GM19438 (cell line): ENCODE data around the gene EPHA7.

ENCODE experiments used
- ATAC-seq: cut with Tn5 transposase; IDR thresholded peaks from one replicate; pipeline ENCODE4 v1.9.1; 2021; ENCODE audit warnings: low read depth; ENCODE audit not compliant: unreplicated experiment

Gene EPHA7

DNA sequence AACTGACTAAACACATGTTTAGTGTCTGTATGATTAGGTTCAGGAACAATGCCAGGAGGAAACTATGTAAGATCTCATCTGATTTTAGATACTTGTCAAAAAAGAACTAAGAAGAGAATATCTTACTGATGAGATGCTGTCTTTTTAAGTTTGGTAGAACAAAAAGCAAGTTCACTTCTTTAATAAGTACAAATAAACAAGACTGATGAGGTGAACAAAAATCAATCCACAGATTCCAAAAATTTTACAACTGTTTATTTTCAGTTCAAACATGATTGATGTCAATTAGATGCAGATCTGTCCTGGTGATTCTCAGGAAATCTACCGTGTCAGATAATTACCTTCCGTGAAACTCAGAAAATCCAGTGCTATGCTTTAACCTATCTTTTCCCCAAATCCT, 24.9 kb downstream of the EPHA7 start:
- ATAC-seq: no peak

GRCh38 chr6:93393554-93394074, 25.7 kb downstream of the EPHA7 start:
- ATAC-seq: no peak

DNA sequence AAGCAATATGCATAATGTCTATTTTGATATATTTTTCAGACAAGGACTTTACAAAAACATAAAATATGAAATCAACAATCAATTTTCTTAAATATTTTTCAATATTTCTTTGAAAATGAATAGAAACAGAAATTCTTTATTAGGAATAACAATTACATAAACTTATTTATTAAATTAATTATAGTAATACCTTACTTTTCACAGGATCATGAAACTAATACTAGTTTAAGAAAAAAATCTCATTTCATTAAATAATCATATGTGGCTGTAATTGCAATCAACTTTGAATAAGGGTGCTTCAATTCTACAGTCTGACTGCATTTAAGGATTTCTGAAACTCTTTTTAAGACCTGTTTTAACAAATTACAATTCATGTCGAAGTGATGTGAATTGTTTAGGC, 26.6 kb downstream of the EPHA7 start:
- no peak for ATAC-seq

DNA sequence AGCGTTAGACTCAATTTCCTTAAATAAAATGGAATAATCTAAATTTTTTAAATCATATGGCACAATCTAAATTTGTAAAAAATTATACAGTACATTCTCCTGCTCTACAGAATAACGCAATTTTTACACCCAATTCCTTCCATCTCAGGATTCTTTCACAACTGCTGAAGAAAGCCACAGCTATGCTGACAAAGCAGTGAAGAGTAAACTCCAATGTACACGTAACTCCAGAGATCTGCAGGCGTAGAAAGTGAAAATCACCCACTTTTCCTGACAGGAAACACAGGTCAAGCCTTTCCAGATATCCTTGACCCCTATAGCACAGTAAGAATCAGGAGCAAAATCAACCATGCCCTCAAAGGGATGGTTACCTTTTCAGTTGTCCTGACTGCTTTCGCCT, 27.4 kb downstream of the EPHA7 start:
- ATAC-seq: no peak

GRCh38 chr6:93389192-93389591, 30.2 kb downstream of the EPHA7 start:
- ATAC-seq: no peak

DNA sequence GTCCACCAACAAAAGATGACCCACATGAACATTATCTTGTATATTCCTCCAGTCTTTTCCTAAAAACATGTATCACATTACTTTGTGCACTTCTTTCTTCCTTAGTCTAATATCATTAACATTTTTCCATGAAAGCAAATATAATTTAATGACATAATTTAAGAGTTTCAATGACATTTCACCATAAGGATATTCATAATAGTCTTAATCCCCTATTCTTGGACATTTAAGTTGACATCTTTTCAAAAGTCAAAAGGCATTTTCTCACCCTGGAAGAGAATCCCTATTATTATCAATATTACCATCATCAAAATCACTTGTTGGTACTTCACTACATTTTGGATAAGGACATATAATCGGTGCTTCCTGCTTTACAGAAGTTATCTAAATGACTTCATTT, 31.3 kb downstream of the EPHA7 start:
- no peak for ATAC-seq

DNA sequence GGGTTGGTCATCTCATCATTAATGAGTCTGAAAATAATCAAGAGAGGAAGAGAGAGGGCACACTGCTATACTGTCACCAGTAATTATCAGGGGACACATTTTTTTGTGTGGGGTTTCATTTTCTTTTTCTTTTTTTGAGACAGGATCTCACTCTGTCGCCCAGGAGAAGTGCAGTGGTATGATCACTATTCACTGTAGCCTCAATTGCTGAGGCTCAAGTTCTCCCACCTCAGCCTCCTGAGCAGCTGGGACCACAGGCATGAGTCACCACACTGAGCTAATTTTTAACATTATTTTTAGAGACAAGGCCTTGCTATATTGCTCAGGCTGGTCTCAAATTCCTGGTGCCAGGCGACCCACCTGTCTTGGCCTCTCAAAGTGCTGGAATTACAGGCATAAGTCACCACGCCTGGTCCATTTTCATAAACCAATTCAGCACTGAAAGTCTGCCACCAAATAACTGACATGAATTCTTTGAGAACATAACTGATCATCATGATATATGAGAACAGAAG, 43.3 kb downstream of the EPHA7 start:
- no peak for ATAC-seq

GRCh38 chr6:93373445-93373844, 45.9 kb downstream of the EPHA7 start:
- ATAC-seq: no peak

DNA sequence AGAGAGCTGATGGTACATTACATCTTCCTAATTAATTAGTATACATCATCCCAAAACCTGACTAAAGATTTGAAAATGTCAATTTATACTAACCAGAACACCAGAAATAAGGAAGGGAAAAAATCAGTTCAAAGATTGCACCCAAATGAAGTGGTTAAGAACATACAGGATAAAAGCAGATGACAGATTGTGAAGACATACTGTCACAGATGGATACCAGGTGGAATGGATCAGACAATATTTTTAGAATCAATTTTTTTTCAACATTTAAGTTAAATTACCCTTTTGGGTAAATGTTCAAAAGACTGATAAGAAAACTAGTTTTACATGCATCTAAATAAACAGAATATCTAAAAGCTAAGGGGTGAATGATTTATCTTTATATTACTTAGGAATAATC, 47.6 kb downstream of the EPHA7 start:
- no peak for ATAC-seq

GRCh38 chr6:93369586-93370134, 49.7 kb downstream of the EPHA7 start:
- ATAC-seq: no peak

- no peak for ATAC-seq
Measured at GRCh38 chr6:93366506-93366905, 52.9 kb downstream of the EPHA7 start.

GRCh38 chr6:93365445-93365844, 53.9 kb downstream of the EPHA7 start:
- no peak for ATAC-seq

DNA sequence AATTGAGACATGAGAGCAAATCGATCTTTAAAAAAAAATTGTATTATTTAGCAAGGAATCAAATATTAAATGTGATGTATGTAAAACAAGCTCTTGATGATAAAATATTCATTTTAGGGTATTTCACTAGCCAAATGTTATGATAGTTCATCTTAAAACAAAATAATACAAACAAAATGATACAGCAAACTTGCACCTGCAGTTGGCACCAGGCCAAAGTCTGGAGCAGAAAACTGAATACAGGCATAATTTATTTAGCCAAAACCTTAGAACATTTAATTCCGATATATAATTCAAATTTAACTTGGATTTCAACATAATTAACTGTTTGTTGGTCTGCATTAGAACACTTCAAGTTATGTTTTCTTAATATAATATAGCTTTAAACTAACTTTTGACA, 60.9 kb downstream of the EPHA7 start:
- no peak for ATAC-seq

DNA sequence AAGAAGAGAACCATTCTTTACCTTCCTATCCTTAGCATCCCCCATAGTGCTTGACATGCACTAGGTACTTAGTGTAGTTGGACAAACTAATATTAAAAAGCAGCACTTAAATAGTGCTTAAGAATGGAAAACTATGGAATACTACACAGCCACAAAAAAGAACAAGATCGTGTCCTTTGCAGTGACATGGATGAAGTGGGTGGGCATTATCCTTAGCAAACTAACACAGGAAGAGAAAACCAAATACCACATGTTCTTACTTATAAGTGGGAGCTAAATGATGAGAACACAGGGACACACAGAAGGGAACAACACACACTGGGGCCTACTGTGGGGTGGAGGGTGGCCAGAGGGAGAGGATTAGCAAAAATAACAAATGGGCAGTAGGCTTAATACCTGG, 66.8 kb downstream of the EPHA7 start:
- no peak for ATAC-seq

DNA sequence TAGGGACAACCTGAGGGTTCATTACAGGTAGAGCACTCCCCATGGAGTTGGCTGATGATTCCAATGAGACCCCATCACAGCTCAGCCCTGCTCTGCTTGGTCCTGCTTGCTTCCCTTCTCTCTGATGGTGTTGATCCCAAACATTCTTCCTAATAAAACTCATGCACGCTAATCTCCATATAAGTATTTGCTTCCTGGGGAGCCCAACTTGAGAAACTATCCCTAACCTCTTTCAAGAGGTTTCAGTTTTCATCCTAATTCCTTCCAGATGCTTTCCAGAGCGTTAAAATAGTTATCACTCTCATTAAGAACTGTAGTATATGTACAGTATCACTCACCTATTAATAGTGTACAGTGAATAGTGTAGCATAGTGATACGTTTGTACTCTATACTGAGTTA, 68.1 kb downstream of the EPHA7 start:
- ATAC-seq: no peak

- no peak for ATAC-seq
Measured at GRCh38 chr6:93350774-93351173, 68.6 kb downstream of the EPHA7 start.

- no peak for ATAC-seq
Measured at GRCh38 chr6:93344333-93344835, 75.0 kb downstream of the EPHA7 start.

DNA sequence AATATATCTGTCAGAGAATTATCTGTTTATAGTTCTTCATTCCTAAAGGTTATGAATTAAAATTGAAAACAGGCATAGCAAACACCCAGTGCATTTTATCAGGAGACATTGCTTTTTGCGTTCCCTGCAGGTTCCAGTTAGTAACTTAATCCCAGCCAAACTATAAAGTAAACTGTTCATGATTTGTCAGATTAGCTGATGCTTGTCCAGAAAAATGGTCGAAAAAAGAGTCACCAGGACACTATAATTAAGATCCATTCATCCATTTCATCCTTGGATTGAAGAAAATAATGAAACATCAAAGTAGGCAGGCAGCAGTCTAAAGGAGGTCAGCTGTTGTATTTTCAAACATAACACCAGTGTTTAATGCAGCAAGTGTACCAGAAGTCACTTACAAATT, 75.9 kb downstream of the EPHA7 start:
- no peak for ATAC-seq

DNA sequence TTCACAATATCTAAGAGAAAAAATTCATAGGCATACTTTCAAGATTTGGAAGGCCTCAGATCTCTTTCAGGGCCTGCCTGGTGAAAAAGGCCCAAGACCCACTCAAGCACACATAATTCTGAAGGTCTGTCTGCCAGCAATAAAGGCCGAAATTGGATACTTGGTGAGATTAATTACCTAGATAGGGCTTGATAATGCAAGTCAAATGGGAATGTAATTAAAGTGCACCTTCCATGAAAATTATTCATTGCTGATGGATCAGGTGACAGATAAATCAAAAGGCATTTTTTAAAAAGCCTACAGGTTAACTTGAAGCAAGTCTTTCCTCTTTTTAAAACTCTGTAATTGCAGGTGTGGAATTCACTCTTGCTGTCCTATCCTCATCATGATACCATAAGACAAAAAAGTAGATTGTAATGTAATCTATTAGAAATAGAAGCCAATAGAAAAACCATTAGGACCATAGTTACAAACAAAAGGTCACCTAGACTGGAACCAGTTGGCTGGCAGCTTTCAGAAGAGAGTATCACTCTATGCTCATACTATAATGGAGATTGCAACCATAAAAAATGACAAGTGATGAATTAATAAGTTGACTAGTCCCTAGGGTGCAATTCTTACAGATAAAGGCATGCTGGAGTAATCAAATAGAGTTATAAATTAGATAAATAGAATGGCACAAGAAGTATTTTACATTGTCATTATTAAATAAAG, 77.3 kb downstream of the EPHA7 start:
- ATAC-seq: no peak

- ATAC-seq: no peak
Measured at GRCh38 chr6:93337772-93338394, 81.5 kb downstream of the EPHA7 start.

- no peak for ATAC-seq
Measured at GRCh38 chr6:93337014-93337413, 82.3 kb downstream of the EPHA7 start.
